Measurements from ENCODE around the gene AOX1.

- TF ChIP-seq CTCF (IDR thresholded peaks at IDR 0.05) (peak in 3 of 7 experiments; percentile 26 to 39 (median 30)), POLR2A (IDR thresholded peaks at IDR 0.05) (no peak), POLR2AphosphoS5 (IDR thresholded peaks at IDR 0.05) (no peak)
Observed at GRCh38 chr2:200575957-200576356, 9.9 kb upstream of the AOX1 start.
